Panc1 (cell line): Measurements from ENCODE around the gene RAC2. TPM values are rescaled to one million over a fixed set of nuclear protein-coding genes. Genes with fewer than 3 reads are reported as not detected.

Experiments
- ATAC-seq: fragments of 200-7000 bp; cut with Tn5 transposase; 2 replicates; pipeline ENCODE4 v1.9.1; 2020; ENCODE audit warnings: mild to moderate bottlenecking, moderate library complexity
- BruUV-seq: library from RNA; stranded (reverse); fragments of 400-500 nt; replicated peaks from 2 replicates; lab custom pipeline; 2021; lab: Mats Ljungman, UMichigan
- CTCF ChIA-PET: fragments of 300-600 bp; sonication (Branson Sonifier 250); formaldehyde crosslinking; loops from one replicate; lab custom pipeline; 2022; ENCODE audit warnings: antibody characterized with exemption; lab: Charles Lee
- POLR2A ChIA-PET: fragments of 300-600 bp; sonication (Branson Sonifier 250); formaldehyde crosslinking; loops from one replicate; lab custom pipeline; 2022; ENCODE audit warnings: antibody characterized with exemption; lab: Charles Lee
- DNase-seq: peaks from one replicate; pipeline ENCODE4 v3.0.0-alpha.2; 2010; ENCODE audit warnings: low read depth, low spot score
- H3K27ac ChIP-seq: 2 replicates; pipeline ENCODE4 v1.5.1; 2011; ENCODE audit warnings: mild to moderate bottlenecking, low read length, inconsistent platforms
- H3K27me3 ChIP-seq: fragments of 200-500 bp; sonication (Bioruptor generic); 2 replicates; pipeline ENCODE4 v1.6.0; 2014; ENCODE audit warnings: low read length, inconsistent platforms; ENCODE audit not compliant: control insufficient read depth, insufficient read depth
- H3K36me3 ChIP-seq: fragments of 200-500 bp; sonication (Bioruptor generic); 2 replicates; pipeline ENCODE4 v1.5.1; 2014; ENCODE audit warnings: inconsistent platforms, mild to moderate bottlenecking, low read length, moderate library complexity; ENCODE audit not compliant: control insufficient read depth, insufficient read depth
- H3K4me1 ChIP-seq: 2 replicates; pipeline ENCODE4 v1.5.1; 2011; ENCODE audit warnings: inconsistent platforms, mild to moderate bottlenecking, low read length, moderate library complexity; ENCODE audit not compliant: control insufficient read depth, insufficient read depth
- H3K4me3 ChIP-seq, 2 experiments: 2 replicates each; pipeline ENCODE4 v1.5.1; 2011 to 2012; ENCODE audit warnings: low read depth in 2 of 2, low read length in 2 of 2, mild to moderate bottlenecking in 2 of 2, inconsistent platforms in 1 of 2, moderate library complexity in 1 of 2
- H3K9me3 ChIP-seq: fragments of 200-500 bp; sonication (Bioruptor generic); 2 replicates; pipeline ENCODE4 v1.5.1; 2014; ENCODE audit warnings: low read depth, mild to moderate bottlenecking, inconsistent platforms, low read length, moderate library complexity; ENCODE audit not compliant: control insufficient read depth, insufficient read depth
- POLR2AphosphoS5 ChIP-seq: IDR thresholded peaks from 2 replicates; pipeline ENCODE4 v1.6.1; 2012; ENCODE audit warnings: mild to moderate bottlenecking, low read depth, low read length, moderate library complexity
- SIN3A ChIP-seq: IDR thresholded peaks from 2 replicates; pipeline ENCODE4 v1.6.1; 2012; ENCODE audit warnings: low read depth, mild to moderate bottlenecking, low read length, moderate library complexity, borderline replicate concordance; ENCODE audit not compliant: insufficient read depth
- TCF7L2 ChIP-seq: IDR thresholded peaks from 2 replicates; pipeline ENCODE4 v1.6.1; 2011; ENCODE audit warnings: mild to moderate bottlenecking, low read depth, low read length, inconsistent platforms
- in situ Hi-C: cut with HindIII; loops from 2 replicates; pipeline ENCODE4 v1.10.0; 2016; ENCODE audit warnings: low sequenced_read_pairs, low pct_unique_long_range_greater_than_20kb
- intact Hi-C: fragments of 100-400 bp; cut with micrococcal nuclease; formaldehyde crosslinking; loops from one replicate; pipeline ENCODE4 v1.10.0; 2022; ENCODE audit not compliant: unreplicated experiment
- total RNA-seq: library from RNA; stranded (reverse); gene quantifications from one replicate; pipeline ENCODE4 v1.2.1, GENCODE V29; 2021; ENCODE audit not compliant: unreplicated experiment
- TF ChIP-seq, protein P1 (sequence below): fragments of 450-650 bp; IDR thresholded peaks from 2 replicates; pipeline ENCODE4 v1.5.1; 2017; ENCODE audit warnings: mild to moderate bottlenecking
- TF ChIP-seq, protein P2 (sequence below), 2 experiments: IDR thresholded peaks; 2 replicates each; pipeline ENCODE4 v1.6.1; 2011 to 2012; ENCODE audit warnings: low read depth in 2 of 2, control low read depth in 1 of 2, low read length in 1 of 2, mild to moderate bottlenecking in 1 of 2, moderate library complexity in 1 of 2; ENCODE audit not compliant: insufficient read depth in 1 of 2

Gene RAC2
- total RNA-seq, 1 experiment from 2014 or later = 1.5 TPM

DNA sequence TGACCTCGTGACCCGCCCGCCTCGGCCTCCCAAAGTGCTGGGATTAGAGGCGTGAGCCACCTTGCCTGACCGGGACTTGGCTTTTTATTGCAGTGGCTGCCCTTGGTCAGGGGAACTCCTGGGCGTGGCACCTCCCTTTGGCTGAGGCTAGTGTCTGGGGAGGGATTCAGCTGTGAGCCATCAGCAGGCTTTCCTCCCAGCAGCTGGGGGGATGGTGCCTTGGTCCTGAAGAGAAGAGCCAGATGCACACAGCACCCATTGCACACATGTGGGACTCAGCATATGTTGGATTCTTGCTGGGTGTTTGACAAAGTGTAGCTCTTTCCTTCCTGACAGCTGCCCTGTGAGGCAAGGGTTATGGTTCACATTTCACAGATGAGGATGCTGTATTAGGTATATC lies 46.7 kb upstream of the RAC2 start:
- H3K27ac ChIP-seq = no peak overlapping the region
- CTCF ChIA-PET = no interaction called here
- BruUV-seq = no TSS peak
- H3K27me3 ChIP-seq = no peaks in the 10 kb centered on the region
- H3K36me3 ChIP-seq = no peaks in the 10 kb centered on the region
- H3K4me1 ChIP-seq = peaks cover 4% of the 10 kb centered on the region; the same call in 1 of the 2 replicates
- in situ Hi-C loops = no loop called here
- TF ChIP-seq, protein P1, sequence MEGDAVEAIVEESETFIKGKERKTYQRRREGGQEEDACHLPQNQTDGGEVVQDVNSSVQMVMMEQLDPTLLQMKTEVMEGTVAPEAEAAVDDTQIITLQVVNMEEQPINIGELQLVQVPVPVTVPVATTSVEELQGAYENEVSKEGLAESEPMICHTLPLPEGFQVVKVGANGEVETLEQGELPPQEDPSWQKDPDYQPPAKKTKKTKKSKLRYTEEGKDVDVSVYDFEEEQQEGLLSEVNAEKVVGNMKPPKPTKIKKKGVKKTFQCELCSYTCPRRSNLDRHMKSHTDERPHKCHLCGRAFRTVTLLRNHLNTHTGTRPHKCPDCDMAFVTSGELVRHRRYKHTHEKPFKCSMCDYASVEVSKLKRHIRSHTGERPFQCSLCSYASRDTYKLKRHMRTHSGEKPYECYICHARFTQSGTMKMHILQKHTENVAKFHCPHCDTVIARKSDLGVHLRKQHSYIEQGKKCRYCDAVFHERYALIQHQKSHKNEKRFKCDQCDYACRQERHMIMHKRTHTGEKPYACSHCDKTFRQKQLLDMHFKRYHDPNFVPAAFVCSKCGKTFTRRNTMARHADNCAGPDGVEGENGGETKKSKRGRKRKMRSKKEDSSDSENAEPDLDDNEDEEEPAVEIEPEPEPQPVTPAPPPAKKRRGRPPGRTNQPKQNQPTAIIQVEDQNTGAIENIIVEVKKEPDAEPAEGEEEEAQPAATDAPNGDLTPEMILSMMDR = no peak
- no peak for TF ChIP-seq SIN3A
- DNase-seq = no peak
- POLR2A ChIA-PET = no interaction called here
- ATAC-seq = peak; percentile 43; the same call in 1 of the 2 replicates
- intact Hi-C loops = no loop called here
- no peak overlapping the region for H3K4me3 ChIP-seq
- no peaks in the 10 kb centered on the region for H3K9me3 ChIP-seq

DNA sequence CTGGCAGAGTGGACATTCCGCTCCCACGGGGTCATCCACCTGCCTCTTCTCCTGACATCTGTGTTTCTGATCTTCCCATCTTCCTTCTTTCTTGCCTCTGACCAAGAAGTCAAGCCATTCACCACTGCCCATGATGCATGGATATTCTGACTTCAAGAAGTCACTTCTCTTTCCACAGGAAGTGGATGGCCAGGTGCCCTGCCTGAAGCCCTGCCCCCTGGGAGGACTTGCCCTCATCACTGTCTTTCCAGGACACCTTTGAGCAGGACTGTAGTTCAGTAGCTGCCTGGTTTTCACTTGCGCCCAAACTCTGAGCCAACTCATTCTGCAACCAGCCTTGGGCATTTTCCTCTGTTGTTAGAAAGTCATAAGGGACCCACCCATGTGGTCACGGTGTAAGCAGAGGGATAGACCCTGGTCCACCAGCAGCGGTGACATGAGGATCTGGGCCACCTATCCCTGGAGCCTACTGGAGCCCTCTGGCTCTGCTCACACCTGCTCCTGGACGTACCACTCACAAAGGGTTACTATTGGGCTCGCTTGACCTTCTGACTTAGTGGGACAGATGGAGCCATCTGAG lies 45.2 kb upstream of the RAC2 start:
- no TSS peak for BruUV-seq
- Histone ChIP-seq H3K27ac (no peak overlapping the region), H3K4me1 (no peaks in the 10 kb centered on the region), H3K4me3 (no peak overlapping the region), H3K9me3 (no peaks in the 10 kb centered on the region), H3K36me3 (no peaks in the 10 kb centered on the region), H3K27me3 (no peaks in the 10 kb centered on the region)
- ATAC-seq = no peak
- no peak for DNase-seq
- no peak for TF ChIP-seq POLR2AphosphoS5
- TF ChIP-seq, protein P2, sequence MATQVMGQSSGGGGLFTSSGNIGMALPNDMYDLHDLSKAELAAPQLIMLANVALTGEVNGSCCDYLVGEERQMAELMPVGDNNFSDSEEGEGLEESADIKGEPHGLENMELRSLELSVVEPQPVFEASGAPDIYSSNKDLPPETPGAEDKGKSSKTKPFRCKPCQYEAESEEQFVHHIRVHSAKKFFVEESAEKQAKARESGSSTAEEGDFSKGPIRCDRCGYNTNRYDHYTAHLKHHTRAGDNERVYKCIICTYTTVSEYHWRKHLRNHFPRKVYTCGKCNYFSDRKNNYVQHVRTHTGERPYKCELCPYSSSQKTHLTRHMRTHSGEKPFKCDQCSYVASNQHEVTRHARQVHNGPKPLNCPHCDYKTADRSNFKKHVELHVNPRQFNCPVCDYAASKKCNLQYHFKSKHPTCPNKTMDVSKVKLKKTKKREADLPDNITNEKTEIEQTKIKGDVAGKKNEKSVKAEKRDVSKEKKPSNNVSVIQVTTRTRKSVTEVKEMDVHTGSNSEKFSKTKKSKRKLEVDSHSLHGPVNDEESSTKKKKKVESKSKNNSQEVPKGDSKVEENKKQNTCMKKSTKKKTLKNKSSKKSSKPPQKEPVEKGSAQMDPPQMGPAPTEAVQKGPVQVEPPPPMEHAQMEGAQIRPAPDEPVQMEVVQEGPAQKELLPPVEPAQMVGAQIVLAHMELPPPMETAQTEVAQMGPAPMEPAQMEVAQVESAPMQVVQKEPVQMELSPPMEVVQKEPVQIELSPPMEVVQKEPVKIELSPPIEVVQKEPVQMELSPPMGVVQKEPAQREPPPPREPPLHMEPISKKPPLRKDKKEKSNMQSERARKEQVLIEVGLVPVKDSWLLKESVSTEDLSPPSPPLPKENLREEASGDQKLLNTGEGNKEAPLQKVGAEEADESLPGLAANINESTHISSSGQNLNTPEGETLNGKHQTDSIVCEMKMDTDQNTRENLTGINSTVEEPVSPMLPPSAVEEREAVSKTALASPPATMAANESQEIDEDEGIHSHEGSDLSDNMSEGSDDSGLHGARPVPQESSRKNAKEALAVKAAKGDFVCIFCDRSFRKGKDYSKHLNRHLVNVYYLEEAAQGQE (IDR thresholded peaks at IDR 0.05; ENCODE audit: insufficient read depth in 1 of 2, low read depth in 2 of 2, low read length in 1 of 2) = no peak
- no peak for TF ChIP-seq TCF7L2
- no peak for TF ChIP-seq SIN3A
- TF ChIP-seq, protein P1 = no peak
- in situ Hi-C loops (no loop called here), intact Hi-C loops (no loop called here)
- POLR2A ChIA-PET = no interaction called here
- CTCF ChIA-PET = no interaction called here
